SK-N-SH (cell line): Measurements from ENCODE around the gene SDR39U1. TPM values are rescaled to one million over a fixed set of nuclear protein-coding genes. Genes with fewer than 3 reads are reported as not detected.
A peak's percentile ranks its signal among the peaks of the same experiment; 100 is the strongest.

ENCODE experiments used
- CTCF ChIA-PET: fragments of 300-600, 350-600 bp; formaldehyde crosslinking; extraction: SDS; loops from one replicate; lab custom pipeline; 2021; lab: Yijun Ruan, JAX
- POLR2A ChIA-PET: fragments of 350-600 bp; sonication (Branson Sonifier 250); formaldehyde crosslinking; extraction: SDS; loops from one replicate; lab custom pipeline; 2020; ENCODE audit warnings: antibody characterized with exemption, inconsistent platforms; lab: Yijun Ruan, JAX
- DNase-seq: peaks from one replicate; pipeline ENCODE4 v3.0.0; 2012
- H2AFZ ChIP-seq: fragments of 200-600 bp; sonication (generic); 2 replicates; pipeline ENCODE4 v1.8.1; 2016; ENCODE audit warnings: antibody characterized with exemption, mild to moderate bottlenecking, low read depth
- H3F3A ChIP-seq: fragments of 200-600 bp; sonication (generic); replicated peaks from 2 replicates; pipeline ENCODE3; 2016; ENCODE audit warnings: antibody characterized with exemption, mild to moderate bottlenecking; ENCODE audit not compliant: insufficient read depth
- H3K27ac ChIP-seq, 2 experiments: fragments of 200-500 bp in 1 of 2; fragments of 200-600 bp in 1 of 2; sonication (Bioruptor generic) in 1 of 2; sonication (generic), shearing (Covaris generic) in 1 of 2; 2 replicates each; pipeline versions ENCODE4 v1.5.1 to v1.6.1; 2014 to 2016; ENCODE audit warnings: low read depth in 2 of 2, inconsistent platforms in 1 of 2, low read length in 1 of 2, mild to moderate bottlenecking in 1 of 2, mixed read lengths in 1 of 2
- H3K27me3 ChIP-seq: fragments of 200-600 bp; sonication (generic), shearing (Covaris generic); 2 replicates; pipeline ENCODE4 v1.6.1; 2016; ENCODE audit warnings: mixed run types; ENCODE audit not compliant: insufficient read depth
- H3K36me3 ChIP-seq, 2 experiments: fragments of 200-500 bp in 1 of 2; fragments of 200-600 bp in 1 of 2; sonication (Bioruptor generic) in 1 of 2; sonication (generic) in 1 of 2; replicated peaks in 1 of 2; 2 replicates each; pipeline versions ENCODE3 to v1.5.1; 2014 to 2016; ENCODE audit warnings: low read length in 1 of 2, mild to moderate bottlenecking in 1 of 2; ENCODE audit not compliant: insufficient read depth in 2 of 2, control insufficient read depth in 1 of 2
- H3K4me1 ChIP-seq, 2 experiments: fragments of 200-500 bp in 1 of 2; fragments of 200-600 bp in 1 of 2; sonication (Bioruptor generic) in 1 of 2; sonication (generic), shearing (Covaris generic) in 1 of 2; 2 replicates each; pipeline versions ENCODE4 v1.5.1 to v1.6.1; 2014 to 2016; ENCODE audit warnings: low read depth in 1 of 2, low read length in 1 of 2, mixed run types in 1 of 2; ENCODE audit not compliant: insufficient read depth in 2 of 2, control insufficient read depth in 1 of 2
- H3K4me2 ChIP-seq: fragments of 200-600 bp; sonication (generic), shearing (Covaris generic); 2 replicates; pipeline ENCODE4 v1.6.1; 2017; ENCODE audit warnings: mixed run types
- H3K4me3 ChIP-seq, 2 experiments: fragments of 200-500 bp in 1 of 2; fragments of 200-600 bp in 1 of 2; sonication (Bioruptor generic) in 1 of 2; sonication (generic), shearing (Covaris generic) in 1 of 2; 2 replicates each; pipeline versions ENCODE4 v1.5.1 to v1.8.1; 2014 to 2016; ENCODE audit warnings: low read depth in 2 of 2, inconsistent platforms in 1 of 2, low read length in 1 of 2, mild to moderate bottlenecking in 1 of 2, mixed read lengths in 1 of 2, moderate library complexity in 1 of 2
- H3K79me2 ChIP-seq: fragments of 200-600 bp; sonication (generic); 2 replicates; pipeline ENCODE4 v1.8.1; 2017; ENCODE audit warnings: mild to moderate bottlenecking; ENCODE audit not compliant: insufficient read depth
- H3K9ac ChIP-seq: fragments of 200-600 bp; sonication (generic); 2 replicates; pipeline ENCODE4 v1.6.1; 2017; ENCODE audit warnings: mixed run types
- H3K9me2 ChIP-seq: fragments of 200-600 bp; sonication (generic); 2 replicates; pipeline ENCODE4 v1.6.1; 2017; ENCODE audit warnings: mixed run types
- H3K9me3 ChIP-seq: fragments of 200-600 bp; sonication (generic); 2 replicates; pipeline ENCODE4 v1.6.1; 2017; ENCODE audit warnings: mixed run types, mild to moderate bottlenecking, moderate library complexity
- H4K20me1 ChIP-seq: fragments of 200-600 bp; sonication (generic); 2 replicates; pipeline ENCODE4 v1.6.1; 2017; ENCODE audit warnings: mild to moderate bottlenecking, mixed run types; ENCODE audit not compliant: insufficient read depth
- CHD2 ChIP-seq: fragments of 150-350 bp; IDR thresholded peaks from 2 replicates; pipeline ENCODE4 v1.6.1; 2018; ENCODE audit warnings: low read length; ENCODE audit not compliant: partially characterized antibody
- CTCF ChIP-seq: fragments of 200-600 bp; sonication (generic); IDR thresholded peaks from 2 replicates; pipeline ENCODE4 v1.6.1; 2017; ENCODE audit warnings: antibody characterized with exemption, mild to moderate bottlenecking, moderate library complexity
- ELF1 ChIP-seq: IDR thresholded peaks from 2 replicates; pipeline ENCODE4 v1.4.0; 2012
- EP300 ChIP-seq, 2 experiments: IDR thresholded peaks; 2 replicates each; pipeline versions ENCODE4 v1.4.0 to v1.6.1; 2012; ENCODE audit warnings: borderline replicate concordance in 1 of 2, low read depth in 1 of 2, low read length in 1 of 2
- FOSL2 ChIP-seq: IDR thresholded peaks from 2 replicates; pipeline ENCODE4 v1.4.0; 2012; ENCODE audit warnings: low read depth, mild to moderate bottlenecking, moderate library complexity, borderline replicate concordance
- GABPA ChIP-seq: IDR thresholded peaks from 2 replicates; pipeline ENCODE4 v1.4.0; 2012; ENCODE audit warnings: low read depth, mild to moderate bottlenecking
- MAX ChIP-seq: IDR thresholded peaks from 2 replicates; pipeline ENCODE4 v1.4.0; 2012; ENCODE audit warnings: low read depth
- MEF2A ChIP-seq: IDR thresholded peaks from 2 replicates; pipeline ENCODE4 v1.4.0; 2012; ENCODE audit warnings: low read depth, borderline replicate concordance
- MXI1 ChIP-seq: IDR thresholded peaks from 2 replicates; pipeline ENCODE4 v1.6.1; 2012; ENCODE audit warnings: mild to moderate bottlenecking, low read depth, low read length, improper control_type of control experiment
- NFIC ChIP-seq: IDR thresholded peaks from 2 replicates; pipeline ENCODE4 v1.4.0; 2012; ENCODE audit warnings: borderline replicate concordance
- NRF1 ChIP-seq: IDR thresholded peaks from 2 replicates; pipeline ENCODE4 v1.6.1; 2012; ENCODE audit warnings: low read depth, mild to moderate bottlenecking, low read length
- POLR2AphosphoS5 ChIP-seq: IDR thresholded peaks from 2 replicates; pipeline ENCODE4 v1.6.1; 2012; ENCODE audit warnings: low read depth, low read length
- RXRA ChIP-seq: IDR thresholded peaks from 2 replicates; pipeline ENCODE4 v1.4.0; 2012; ENCODE audit warnings: low read depth, mild to moderate bottlenecking, borderline replicate concordance
- SIN3A ChIP-seq: IDR thresholded peaks from 2 replicates; pipeline ENCODE4 v1.6.1; 2012; ENCODE audit warnings: low read depth, mild to moderate bottlenecking, low read length, moderate library complexity, borderline replicate concordance
- TAF1 ChIP-seq: IDR thresholded peaks from 2 replicates; pipeline ENCODE4 v1.6.1; 2012; ENCODE audit warnings: low read depth, mild to moderate bottlenecking, low read length, moderate library complexity, borderline replicate concordance
- TCF12 ChIP-seq: IDR thresholded peaks from 2 replicates; pipeline ENCODE4 v1.4.0; 2012
- YY1 ChIP-seq: IDR thresholded peaks from 2 replicates; pipeline ENCODE4 v1.4.0; 2012; ENCODE audit warnings: low read depth, mild to moderate bottlenecking
- ZBTB33 ChIP-seq: IDR thresholded peaks from 2 replicates; pipeline ENCODE4 v1.4.0; 2012; ENCODE audit warnings: low read depth, borderline replicate concordance
- WGBS: methylation state at CpG from one replicate; pipeline ENCODE4 v1.1.6; 2017; ENCODE audit warnings: low lambda C conversion rate; 5-methylcytosine and 5-hydroxymethylcytosine counted together
- polyA plus RNA-seq, 3 experiments: library from polyadenylated mRNA; depleted of rRNA; stranded (reverse); fragments of >200 nt; gene quantifications; 2 replicates each; pipeline ENCODE4 v1.2.3, GENCODE V29; 2012

The SDR39U1 gene
- polyA plus RNA-seq, 1 of the 3 experiments (the other 2 are of a cell fraction), result 81.8 TPM

GRCh38 chr14:24430143-24430681 lies 12.4 kb downstream of the SDR39U1 start (continued):
- TF ChIP-seq MXI1, result 0 out of 2 replicates have a peak, but pooled peaks have one; percentile 12

GRCh38 chr14:24429395-24430142 lies 13.0 kb downstream of the SDR39U1 start, which contains the start of the genes CBLN3 and KHNYN:
TSS of gene CBLN3 (minus strand) at chr14:24429668. CDS start at chr14:24429054, 614 bp downstream.
TSS of gene KHNYN (plus strand) at chr14:24429954. CDS start at chr14:24430731, 777 bp downstream.
- peaks cover 26 to 35% of the 10 kb centered on the region in 2 experiments; a peak in 3 of 4 replicates for H3K4me1 ChIP-seq
- peaks cover 12% of the 10 kb centered on the region for H4K20me1 ChIP-seq
- DNase-seq, result peak; percentile 96
- H3K9me3 ChIP-seq, result no peaks in the 10 kb centered on the region
- H3K36me3 ChIP-seq, result peaks cover 21 to 22% of the 10 kb centered on the region in 2 experiments
- H2AFZ ChIP-seq, result peak within 1 kb of the TSS; percentile 88; the same call in 1 of the 2 replicates
- H3K79me2 ChIP-seq, result peaks cover 29% of the 10 kb centered on the region
- no peaks in the 10 kb centered on the region for H3K27me3 ChIP-seq
- H3K9ac ChIP-seq, result peak within 1 kb of the TSS; percentile 95
- ChIA-PET POLR2A (interaction anchor here (0.8 to 3.9 kb wide), 8 partner anchors 10 to 187 kb away, joined by 3 to 37 read pairs (median 8); partner anchors contain the start of genes NFATC4, NYNRIN and TINF2), CTCF (interaction anchor here (1.0 to 16.4 kb wide), 14 partner anchors 11 to 121 kb away, joined by 3 to 445 read pairs (median 37); partner anchors contain the start of genes ADCY4, CIDEB, NFATC4 and RIPK3)
- peak within 1 kb of the TSS; percentile 79 to 83 for H3K27ac ChIP-seq
- H3F3A ChIP-seq, result peaks cover 13% of the 10 kb centered on the region
- H3K4me2 ChIP-seq, result peak within 1 kb of the TSS; percentile 98
- H3K4me3 ChIP-seq, result peak within 1 kb of the TSS; percentile 71 to 87
- no peak for TF ChIP-seq RXRA
- peak; percentile 67 for TF ChIP-seq MAX
- TF ChIP-seq TAF1, result peak; percentile 77
- TF ChIP-seq POLR2AphosphoS5, result peak; percentile 90
- peak; percentile 27; the same call in 1 of the 2 replicates for TF ChIP-seq NRF1
- 0 out of 2 replicates have a peak, but pooled peaks have one; percentile 17 for TF ChIP-seq YY1
- no peak for TF ChIP-seq CHD2
- TF ChIP-seq GABPA, result peak; percentile 49; the same call in 1 of the 2 replicates
- TF ChIP-seq ELF1, result peak; percentile 41; the same call in 1 of the 2 replicates
- peak; percentile 36; the same call in 1 of the 2 replicates for TF ChIP-seq MXI1
- no peaks in the 10 kb centered on the region for H3K9me2 ChIP-seq
- 30% methylated on average over 25 of the region's 57 CpGs for WGBS

- H3F3A ChIP-seq, result peaks cover 10% of the 10 kb centered on the region
- whole genome bisulfite sequencing, result 81% methylated on average over 9 of the region's 18 CpGs
- peak overlapping the region; percentile 83 for H3K4me2 ChIP-seq
- H3K4me1 ChIP-seq, result peaks cover 26 to 35% of the 10 kb centered on the region in 2 experiments; a peak in 3 of 4 replicates
- CTCF ChIA-PET, result interaction anchor here (1.0 to 16.4 kb wide), 9 partner anchors 8 to 186 kb away, joined by 3 to 445 read pairs (median 6); partner anchors contain the start of genes ADCY4, RIPK3, SDR39U1 and TINF2
- peak overlapping the region; percentile 95; the same call in 1 of the 2 replicates for H3K9ac ChIP-seq
- H3K79me2 ChIP-seq, result peaks cover 28% of the 10 kb centered on the region
- no peaks in the 10 kb centered on the region for H3K27me3 ChIP-seq
- H3K9me3 ChIP-seq, result no peaks in the 10 kb centered on the region
- peak overlapping the region; percentile 79 to 83; a peak in 2 of 4 replicates for H3K27ac ChIP-seq
- H4K20me1 ChIP-seq, result peaks cover 12% of the 10 kb centered on the region
- POLR2A ChIA-PET, result interaction anchor here (3.9 kb wide), 1 partner anchor 63 kb away, joined by 37 read pairs; no protein-coding TSS in a partner anchor
- no peak for DNase-seq
- H3K36me3 ChIP-seq, result peaks cover 17 to 18% of the 10 kb centered on the region in 2 experiments
- no peaks in the 10 kb centered on the region for H3K9me2 ChIP-seq
- H3K4me3 ChIP-seq, result peak overlapping the region in 1 of 2 experiments; percentile 87; a peak in 1 of 4 replicates
- H2AFZ ChIP-seq, result no peak overlapping the region
- TF ChIP-seq FOSL2 (no peak), NFIC (no peak), SIN3A (no peak), ZBTB33 (no peak), CTCF (no peak), MEF2A (no peak), EP300 (IDR thresholded peaks at IDR 0.05; ENCODE audit: borderline replicate concordance in 1 of 2, low read depth in 1 of 2, low read length in 1 of 2) (no peak), POLR2AphosphoS5 (no peak), TCF12 (no peak)
These were observed 13.8 kb downstream of the SDR39U1 start for GRCh38 chr14:24428628-24429394.
